ENCODE data around the gene OGN.

The OGN gene

DNA sequence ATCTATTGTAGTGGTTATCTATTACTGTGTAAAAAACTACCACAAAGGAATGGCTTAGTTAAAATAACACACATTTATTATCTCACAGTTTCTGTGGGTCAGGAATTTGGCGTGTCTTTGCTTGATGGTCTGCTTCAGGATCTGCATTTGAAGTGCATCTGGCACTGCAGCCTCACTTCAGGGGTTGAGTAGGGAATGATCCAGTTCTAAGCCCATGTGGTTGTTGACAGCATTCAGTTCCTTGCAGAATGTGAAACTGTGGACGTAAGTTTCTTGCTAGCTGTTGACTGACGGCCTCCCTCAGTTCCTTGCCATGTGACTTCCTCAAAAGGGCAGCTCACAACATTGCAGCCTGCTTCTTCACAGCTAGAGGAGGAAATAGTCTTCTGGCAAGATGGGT lies 2.1 kb upstream of the OGN start:
- DNase-seq (ENCODE audit: low read depth in 1 of 2, low spot score in 1 of 2): peak in 1 of 2 donors; percentile 7

DNA sequence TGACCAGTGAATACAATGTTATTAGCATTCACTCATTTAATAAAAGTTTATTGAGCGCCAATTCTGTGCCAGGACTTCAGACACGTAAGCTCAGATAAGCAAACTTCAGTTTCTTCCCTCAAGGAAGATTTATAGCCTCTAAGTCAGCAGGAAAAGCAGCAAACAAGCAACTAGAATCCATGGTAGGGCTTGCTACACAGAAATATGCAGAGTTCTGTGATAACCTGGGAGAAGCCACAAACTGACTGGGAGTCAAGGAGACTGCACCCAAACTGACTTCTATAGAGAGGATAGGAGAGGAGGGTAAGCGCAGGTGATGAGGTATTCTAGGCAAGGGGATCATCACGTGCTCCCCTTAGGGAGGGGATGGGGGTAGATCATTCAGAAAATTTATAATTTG lies 1.4 kb upstream of the OGN start:
- DNase-seq (ENCODE audit: low read depth in 1 of 2, low spot score in 1 of 2): no peak

DNA sequence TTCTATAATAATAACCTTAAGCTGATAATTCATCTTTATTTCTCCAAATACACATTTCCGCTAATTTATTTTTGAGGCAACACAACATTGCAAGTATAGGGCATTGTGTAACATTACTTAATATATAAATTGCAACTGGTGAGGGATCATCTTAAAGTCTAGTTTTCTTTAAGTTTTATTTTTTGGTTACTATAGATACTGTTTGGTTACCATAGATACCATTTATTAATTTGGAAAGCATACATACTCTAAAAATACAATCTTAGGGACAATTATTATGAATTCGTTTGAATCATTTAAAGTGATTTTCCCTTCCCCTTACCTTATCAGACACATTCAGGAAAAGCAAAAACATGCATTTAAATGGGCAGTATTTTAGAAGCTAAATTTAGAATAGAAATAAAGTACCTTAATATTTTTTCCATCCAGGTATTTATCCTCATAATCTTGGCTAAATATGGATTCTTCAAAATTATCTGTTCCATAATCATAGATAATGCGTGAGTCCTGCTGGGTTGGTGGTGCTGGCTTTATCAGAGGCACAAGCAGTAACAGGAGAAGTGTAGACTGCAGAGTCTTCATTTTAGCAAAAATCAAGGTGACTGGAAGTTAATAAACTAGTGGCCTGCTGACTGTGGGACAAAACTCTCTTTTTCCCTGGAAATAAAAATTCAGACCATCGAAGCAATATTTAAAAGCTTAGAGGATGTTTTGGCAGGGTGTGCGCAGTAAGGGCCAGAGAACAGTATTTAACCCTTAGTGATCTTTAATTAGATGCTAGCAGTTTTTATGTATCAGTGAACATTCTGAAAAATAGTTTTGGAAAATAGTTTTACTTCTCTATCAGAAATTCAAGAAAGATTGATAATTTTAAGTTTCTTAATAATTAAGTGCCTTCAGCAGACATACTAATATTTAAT lies 1.3 kb downstream of the OGN start:
- DNase-seq (ENCODE audit: low read depth in 1 of 2, low spot score in 1 of 2): no peak

DNA sequence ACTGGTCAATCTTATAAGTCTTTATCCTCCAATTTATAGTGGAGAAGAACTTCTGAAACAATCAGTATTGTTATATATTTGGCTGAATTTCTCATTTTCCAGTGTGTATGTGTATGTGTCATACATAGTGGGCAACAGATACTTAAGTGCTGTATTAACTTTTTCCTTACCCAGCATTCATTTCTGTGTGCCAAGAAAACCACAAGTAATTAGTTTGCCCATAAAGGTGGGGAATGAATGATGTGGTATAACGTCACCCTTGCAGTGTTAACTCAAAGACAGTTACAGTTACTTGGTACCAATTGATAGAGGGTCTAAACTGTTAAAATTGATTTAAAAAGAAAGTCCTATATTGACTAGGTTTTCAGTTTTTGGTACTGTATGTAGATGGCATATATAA lies 2.0 kb downstream of the OGN start:
- no peak for DNase-seq (ENCODE audit: low read depth in 1 of 2, low spot score in 1 of 2)

DNA sequence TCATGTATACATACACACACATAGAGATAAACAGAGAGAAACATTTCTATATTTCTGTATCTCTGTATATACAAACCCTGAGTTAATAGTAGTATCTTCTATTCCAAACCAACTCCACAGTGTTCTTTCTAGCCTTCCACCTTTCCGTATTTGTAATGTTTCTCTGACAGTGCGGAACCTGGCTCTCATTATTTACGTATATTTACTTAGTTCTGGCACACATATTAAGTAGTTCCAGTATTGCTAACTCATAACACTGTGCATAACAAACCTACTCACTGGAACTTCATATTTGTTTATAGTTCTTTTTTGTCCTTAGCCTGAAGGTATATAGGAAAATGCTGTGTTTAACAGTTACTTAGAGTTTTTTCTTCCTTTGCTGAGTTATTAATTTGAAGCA lies 6.5 kb downstream of the OGN start:
- DNase-seq (ENCODE audit: low read depth in 1 of 2, low spot score in 1 of 2): no peak

DNA sequence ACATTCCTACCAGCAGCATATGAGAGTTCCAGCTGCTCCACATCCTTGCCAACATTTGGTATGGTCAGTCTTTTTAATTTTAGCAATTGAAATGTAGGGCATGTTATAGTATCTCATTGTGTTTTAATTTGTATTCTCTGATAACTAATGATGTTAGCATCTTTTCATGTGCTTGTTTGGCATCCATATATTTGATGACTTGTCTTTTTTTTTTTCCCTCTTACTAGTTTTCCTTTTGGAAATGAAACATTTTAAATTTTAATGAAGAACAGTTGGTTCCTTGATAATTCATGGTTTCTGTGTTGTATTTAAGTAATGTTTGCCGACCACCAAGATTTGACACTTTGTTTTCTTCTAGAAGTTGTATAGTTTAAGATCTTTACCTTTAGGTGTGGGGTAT lies 8.8 kb downstream of the OGN start:
- DNase-seq (ENCODE audit: low read depth in 1 of 2, low spot score in 1 of 2): no peak

DNA sequence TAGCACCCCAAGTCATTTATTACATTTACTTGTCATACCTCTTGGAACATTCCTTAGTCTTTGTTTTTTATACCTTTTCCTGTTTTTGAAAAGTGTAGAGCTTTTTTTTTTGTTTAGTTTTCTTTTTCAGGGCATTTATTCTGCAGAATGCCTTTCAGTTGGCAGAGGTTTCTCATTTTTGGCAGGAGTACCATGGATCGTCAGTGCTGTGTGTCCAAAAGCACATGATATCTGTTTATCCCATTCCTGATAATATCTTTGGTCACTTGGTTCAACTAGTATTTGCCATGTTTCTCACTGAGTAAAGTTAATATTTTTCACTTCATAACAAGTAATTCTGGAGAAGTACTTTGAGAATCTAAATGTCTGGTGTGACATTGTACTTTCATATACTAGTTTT lies 10.7 kb downstream of the OGN start:
- no peak for DNase-seq (ENCODE audit: low read depth in 1 of 2, low spot score in 1 of 2)

DNA sequence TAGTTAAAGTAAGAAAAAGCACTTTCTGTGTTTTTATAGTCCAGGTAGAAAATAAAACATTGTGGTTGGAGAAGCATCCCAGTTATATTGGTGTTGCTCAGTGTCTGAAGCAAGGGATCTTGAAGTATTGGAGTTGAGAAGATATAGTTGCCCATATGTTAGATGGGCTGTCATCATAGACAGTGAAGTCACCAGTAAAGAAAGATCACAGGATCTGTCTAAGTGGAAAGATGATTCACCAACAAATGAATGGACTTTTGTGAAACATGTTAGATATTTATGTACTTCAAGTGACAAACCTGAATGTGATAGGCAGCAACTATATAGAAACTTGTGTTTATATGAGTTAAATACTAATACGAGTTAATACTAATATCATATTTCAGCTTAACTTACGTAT lies 11.7 kb downstream of the OGN start:
- no peak for DNase-seq (ENCODE audit: low read depth in 1 of 2, low spot score in 1 of 2)

DNA sequence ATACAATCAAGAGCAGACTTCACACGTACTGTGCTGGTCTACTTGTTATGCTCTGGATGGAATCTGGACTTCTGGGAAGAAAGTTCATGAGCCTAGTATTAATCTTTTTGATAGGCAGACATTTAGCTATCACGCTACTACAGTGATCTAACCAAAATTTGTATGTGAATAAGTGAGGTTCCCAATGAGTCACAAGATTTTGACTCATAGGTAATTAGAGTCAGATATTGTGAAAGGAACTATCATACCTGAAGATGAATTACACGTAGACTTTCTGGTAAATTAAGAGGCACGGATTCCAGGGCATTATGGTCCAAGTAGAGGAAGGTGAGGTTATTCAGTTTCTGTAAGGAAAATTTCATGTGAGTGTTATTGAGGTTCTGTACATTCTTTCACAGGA lies 18.4 kb downstream of the OGN start:
- no peak for DNase-seq (ENCODE audit: low read depth in 1 of 2, low spot score in 1 of 2)

DNA sequence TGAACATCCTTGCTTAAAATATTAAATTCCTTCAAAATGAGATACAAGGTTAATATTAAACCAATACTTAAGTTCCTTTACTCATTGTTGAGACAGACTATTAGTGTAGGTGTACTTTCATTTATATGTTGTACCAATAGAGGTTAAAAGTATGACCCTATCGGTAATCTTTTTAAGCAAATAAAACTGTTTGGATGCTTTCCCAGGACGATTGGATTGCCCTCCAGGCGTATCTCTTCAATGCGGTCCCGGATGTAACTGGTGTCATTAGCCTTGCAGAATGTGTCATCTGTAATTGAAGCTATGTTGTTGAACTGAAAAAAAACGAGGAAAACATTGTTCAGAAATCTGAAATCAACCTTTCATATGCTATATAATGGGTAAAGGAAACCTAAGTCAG lies 18.9 kb downstream of the OGN start:
- no peak for DNase-seq (ENCODE audit: low read depth in 1 of 2, low spot score in 1 of 2)

DNA sequence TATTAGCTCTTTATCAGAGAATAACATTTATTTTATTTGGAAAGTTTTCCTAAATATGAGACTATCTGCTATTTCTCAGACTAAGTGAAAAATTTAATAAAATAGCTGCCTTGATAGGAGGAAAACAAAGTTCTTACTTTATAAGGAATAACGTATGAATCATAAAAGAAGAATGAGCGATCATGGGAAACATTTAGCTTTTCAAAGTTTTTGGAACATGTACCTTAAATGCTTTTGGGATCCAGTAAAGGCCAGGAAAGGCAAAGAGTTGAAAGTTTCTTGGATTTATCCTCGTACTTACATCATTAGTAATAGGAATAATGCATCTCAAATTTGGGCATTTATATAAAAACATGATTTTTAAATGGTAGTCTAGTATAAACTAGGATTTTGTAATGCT lies 19.4 kb downstream of the OGN start:
- DNase-seq (ENCODE audit: low read depth in 1 of 2, low spot score in 1 of 2): no peak

DNA sequence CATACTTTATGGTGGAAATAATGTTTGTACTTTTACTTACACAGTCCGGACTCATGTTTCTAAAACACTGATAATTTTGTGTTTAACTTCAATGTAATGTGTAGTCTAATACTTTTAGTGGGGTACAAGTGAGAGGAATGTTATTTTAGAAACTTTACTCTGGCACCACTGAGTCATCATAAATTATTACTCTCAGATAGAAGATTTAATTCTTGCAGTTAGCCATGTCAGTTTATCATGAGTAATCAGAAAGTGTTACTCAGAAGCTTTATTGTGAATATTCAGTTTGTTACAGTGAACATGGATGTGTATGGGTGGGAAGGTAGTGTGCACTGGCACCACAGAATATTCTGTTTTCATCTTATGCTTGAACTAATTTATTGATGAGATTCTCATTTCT lies 20.0 kb downstream of the OGN start:
- DNase-seq (ENCODE audit: low read depth in 1 of 2, low spot score in 1 of 2): no peak

DNA sequence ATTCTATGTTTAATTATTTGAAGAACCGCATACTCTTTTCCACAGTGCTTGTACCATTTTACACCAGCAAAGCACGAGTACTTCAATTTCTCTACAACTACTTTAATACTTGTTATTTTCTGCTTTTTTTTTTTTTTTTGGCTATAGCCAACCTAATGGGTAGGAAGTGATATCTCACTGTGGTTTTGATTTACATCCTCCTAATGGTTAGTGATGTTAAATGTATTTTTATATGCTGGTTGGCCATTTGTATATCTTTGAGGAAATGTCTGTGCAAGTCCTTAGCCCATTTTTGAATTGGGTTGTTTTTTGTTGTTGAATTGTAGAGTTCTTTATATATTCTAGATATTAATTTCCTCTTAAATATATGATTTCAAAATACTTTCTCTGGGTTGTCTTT lies 22.6 kb downstream of the OGN start:
- DNase-seq (ENCODE audit: low read depth in 1 of 2, low spot score in 1 of 2): no peak

DNA sequence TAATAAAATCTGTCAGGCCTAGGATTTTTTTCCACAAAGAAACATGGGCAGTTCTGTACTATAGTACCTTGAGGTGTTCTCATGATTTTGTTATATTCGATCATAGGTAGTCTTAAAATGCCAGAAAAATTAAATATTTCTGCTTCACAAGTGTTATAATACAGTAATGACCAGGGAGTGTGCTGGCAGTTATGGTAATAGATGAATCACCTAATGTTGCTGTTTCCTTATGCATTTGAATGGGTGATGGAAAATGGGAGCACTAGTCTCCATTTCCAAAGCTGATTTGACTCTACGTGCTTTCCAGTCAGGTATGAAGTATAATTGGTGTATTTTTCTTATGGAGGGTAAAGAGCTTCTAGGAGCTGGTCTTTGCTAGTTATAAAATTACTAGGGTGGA lies 23.8 kb downstream of the OGN start:
- no peak for DNase-seq (ENCODE audit: low read depth in 1 of 2, low spot score in 1 of 2)

DNA sequence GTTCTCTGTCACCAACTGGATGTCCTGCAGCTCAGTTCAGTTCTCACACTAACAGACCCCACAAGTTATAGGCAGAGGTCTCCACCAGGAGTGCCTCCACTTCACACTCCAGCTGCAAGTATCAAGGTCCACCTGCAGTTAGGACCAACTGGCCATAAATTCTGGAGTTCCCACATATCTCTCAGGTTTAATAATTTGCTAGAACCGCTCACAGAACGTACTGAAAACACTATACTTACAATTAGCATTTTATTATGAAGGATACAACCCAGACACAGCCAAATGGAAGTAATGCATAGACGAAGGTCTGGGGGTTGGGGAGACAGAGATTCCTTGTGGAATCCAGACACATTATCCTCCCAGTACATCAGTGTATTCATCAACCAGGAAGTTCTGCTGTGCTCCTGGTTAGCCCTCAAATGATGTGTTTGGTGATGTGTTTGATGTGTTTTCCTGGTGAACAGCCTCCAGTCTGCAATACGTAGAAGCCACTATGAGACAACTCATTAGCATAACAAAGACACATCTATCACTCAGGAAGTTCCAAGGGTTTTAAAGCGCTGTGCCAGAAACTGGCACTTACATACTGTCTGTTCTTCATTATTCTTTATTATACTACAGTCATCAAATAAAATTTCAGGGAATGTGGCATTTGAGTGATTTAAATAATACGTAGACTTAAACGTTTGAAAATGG lies 25.4 kb downstream of the OGN start:
- DNase-seq (ENCODE audit: low read depth in 1 of 2, low spot score in 1 of 2): no peak

DNA sequence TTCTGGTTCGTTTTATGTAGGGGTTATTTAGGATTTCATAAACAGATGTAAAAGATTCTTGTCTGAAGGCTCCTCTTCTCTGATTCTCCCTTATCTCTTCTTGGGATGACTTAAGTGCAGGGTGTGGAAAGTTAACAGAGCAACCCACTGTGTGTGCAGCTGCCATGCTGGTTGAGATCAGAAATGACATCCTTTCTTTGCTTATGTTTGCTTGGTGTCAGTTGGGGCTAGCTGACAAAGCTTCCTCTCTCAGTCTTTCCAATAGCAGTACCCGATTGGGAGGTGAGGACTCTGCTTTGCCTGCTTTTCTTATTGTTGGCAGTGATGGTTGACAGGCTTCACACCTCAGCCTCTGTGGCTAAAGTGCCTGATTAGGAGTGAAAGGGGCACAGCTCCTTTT lies 26.5 kb downstream of the OGN start:
- DNase-seq (ENCODE audit: low read depth in 1 of 2, low spot score in 1 of 2): no peak

DNA sequence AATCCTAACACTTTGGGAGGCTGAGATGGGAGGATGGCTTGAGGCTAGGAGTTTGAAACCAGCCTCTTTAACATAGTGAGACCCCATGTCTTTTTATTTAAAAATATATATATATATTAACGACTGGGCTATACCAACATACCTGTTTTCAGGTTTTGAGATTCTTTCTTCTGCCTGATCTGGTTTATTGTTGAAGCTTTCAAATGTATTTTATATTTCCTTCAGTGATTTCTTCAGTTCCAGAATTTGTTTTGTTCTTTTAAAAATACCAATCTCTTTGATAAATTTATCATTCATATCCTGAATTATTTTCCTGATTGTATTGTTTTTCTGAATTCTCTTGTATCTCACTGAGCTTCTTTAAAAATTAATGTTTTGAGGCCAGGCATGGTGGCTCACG lies 31.2 kb downstream of the OGN start:
- no peak for DNase-seq (ENCODE audit: low read depth in 1 of 2, low spot score in 1 of 2)

DNA sequence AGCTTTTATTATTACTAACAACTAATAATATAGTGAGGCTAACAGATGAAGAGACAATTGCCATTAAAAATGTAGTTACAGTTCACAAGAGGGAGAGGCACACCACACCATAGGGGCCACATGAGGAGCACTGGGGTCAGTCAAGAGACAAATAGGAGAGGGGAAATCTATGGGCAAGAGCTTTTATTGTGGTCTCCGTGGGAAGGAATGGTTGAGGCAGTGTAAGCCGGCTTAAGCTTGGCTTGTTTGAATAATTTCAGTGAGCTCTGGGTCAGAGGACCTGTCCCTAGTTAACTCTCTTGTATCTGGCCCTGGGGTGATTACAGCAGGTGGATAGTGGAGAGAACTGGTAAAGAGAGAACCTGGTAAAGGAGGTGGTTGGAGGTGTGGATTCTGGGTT lies 35.3 kb downstream of the OGN start:
- no peak for DNase-seq (ENCODE audit: low read depth in 1 of 2, low spot score in 1 of 2)

DNA sequence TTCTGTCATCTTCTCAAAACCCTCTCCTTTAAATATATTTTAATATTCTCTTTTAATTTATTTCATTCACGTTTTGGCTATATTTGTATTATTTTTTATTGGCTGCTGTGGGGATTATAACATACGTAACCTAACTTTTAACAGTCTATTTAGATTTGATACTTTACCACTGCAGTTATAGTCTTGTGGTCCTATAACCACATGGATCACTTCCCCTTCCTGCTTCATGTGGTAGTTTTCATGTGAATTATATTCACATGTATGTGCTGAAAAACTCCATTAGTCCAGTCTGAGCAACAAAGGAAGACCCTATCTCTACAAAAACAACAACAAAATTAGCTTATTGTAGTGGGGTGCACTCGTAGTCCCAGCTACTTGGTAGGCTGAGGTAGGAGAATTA lies 44.3 kb downstream of the OGN start:
- DNase-seq (ENCODE audit: low read depth in 1 of 2, low spot score in 1 of 2): no peak

DNA sequence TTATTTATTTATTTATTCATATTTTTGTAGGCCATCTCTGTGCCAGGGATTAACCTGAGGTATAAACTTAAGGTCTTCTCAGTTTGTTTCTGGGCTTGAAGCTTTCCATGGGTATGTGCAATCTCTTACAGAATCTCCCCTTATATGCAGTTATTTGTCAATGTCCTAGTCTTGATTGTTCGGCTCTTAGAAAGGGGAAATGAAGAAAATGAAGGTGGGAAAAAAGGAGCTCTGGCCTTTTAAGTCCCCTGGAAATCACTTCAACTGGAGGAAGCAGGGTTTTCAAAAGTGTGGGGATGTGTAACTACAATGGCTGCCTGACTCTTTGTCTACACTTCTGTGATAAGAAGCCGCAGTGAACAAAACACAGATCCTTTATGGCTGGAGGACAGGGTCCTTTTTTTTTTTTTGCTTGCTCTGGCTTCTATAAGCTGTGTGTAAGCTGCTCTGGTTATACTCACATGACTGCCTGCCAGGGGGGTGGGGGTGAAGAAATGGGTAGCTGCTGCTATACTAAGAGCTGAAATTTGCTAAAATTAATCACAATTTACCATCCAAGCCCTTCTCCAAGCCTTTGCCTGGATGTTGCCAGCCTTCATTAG lies 44.9 kb downstream of the OGN start:
- DNase-seq (ENCODE audit: low read depth in 1 of 2, low spot score in 1 of 2): no peak

DNA sequence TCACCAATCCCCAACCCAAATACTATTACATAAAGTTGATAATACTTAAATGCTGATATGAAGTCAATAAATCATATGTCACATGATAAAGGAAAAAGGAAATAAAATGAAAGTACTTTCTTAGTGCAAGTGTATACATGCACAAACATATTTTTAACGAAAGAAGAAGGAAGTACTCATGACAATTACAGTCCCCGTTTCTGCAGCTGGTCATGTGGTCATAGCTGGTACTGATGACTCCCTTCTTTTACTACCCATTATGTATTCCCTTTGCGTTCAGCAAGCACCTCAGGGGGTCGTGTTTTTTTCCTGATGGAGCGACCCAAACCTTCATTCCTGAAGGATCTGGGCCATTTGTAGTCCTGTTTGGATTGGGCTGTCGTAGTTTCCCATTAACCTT lies 51.3 kb downstream of the OGN start:
- DNase-seq (ENCODE audit: low read depth in 1 of 2, low spot score in 1 of 2): no peak

DNA sequence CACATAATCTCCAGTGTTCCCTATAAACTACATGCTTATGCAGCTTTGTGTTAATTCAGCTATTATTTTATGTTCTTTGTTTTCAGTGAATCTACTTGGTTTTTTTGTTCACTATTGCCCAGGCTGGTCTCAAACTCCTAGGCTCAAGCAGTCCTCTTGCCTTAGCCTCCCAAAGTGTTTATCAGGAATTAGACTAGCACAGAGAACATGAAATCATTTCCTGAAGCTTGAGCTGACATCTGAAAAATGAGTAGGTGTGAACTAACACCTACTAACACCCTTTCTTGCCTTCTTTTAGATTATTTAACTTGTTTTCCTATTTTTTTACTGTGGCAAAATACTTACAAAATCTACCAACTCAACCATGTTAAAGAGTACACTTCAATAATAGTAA lies 53.6 kb downstream of the OGN start:
- no peak for DNase-seq (ENCODE audit: low read depth in 1 of 2, low spot score in 1 of 2)
